K562 (cell line): ENCODE data around the gene GALE. TPM values are rescaled to one million over a fixed set of nuclear protein-coding genes. Genes with fewer than 3 reads are reported as not detected.

Experiments used
- ATAC-seq: fragments of 200-7000 bp; cut with Tn5 transposase; 3 replicates; pipeline ENCODE4 v1.9.1; 2020; ENCODE audit warnings: moderate library complexity
- BruUV-seq: library from RNA; stranded (reverse); fragments of 400-500 nt; replicated peaks from 2 replicates; lab custom pipeline; 2021; lab: Mats Ljungman, UMichigan
- CTCF ChIA-PET: fragments of 300-600 bp; formaldehyde crosslinking; extraction: SDS; loops from one replicate; lab custom pipeline; 2021; ENCODE audit warnings: low intra/inter-chr PET ratio; lab: Yijun Ruan, JAX
- POLR2A ChIA-PET: fragments of 300-600, 350-650 bp; sonication (Branson Sonifier 250); formaldehyde crosslinking; extraction: SDS; loops from one replicate; lab custom pipeline; 2021; ENCODE audit warnings: antibody characterized with exemption, inconsistent platforms; lab: Yijun Ruan, JAX
- DNase-seq, 4 experiments: peaks; one replicate each; pipeline versions ENCODE4 v3.0.0 to v3.0.0-alpha.2; 2011 to 2018; ENCODE audit warnings: low spot score in 3 of 4, mixed read lengths in 3 of 4; ENCODE audit errors: extremely low read depth in 1 of 4
- FAIRE-seq: peaks from 2 replicates; lab custom pipeline; 2011; peaks lifted over from hg19 to GRCh38; lab: Jason Lieb, UNC
- H2AFZ ChIP-seq: 2 replicates; pipeline ENCODE4 v1.6.0; 2011; ENCODE audit warnings: low read depth, low read length, control low read depth, inconsistent platforms
- H3K27ac ChIP-seq: fragments of 200-600 bp; 3 replicates; pipeline ENCODE4 v1.8.0; 2011; ENCODE audit warnings: low read depth, mild to moderate bottlenecking, control low read depth, inconsistent platforms, low read length, moderate library complexity, mixed read lengths; ENCODE audit errors: extremely low read depth
- H3K27me3 ChIP-seq, 2 experiments: fragments of 300-600 bp in 1 of 2; 2 replicates in 1 of 2; 3 replicates in 1 of 2; pipeline versions ENCODE4 v1.6.0 to v1.8.0; 2011; ENCODE audit warnings: inconsistent platforms in 2 of 2, low read length in 2 of 2, mild to moderate bottlenecking in 1 of 2, mixed read lengths in 1 of 2, moderate library complexity in 1 of 2; ENCODE audit not compliant: control insufficient read depth in 2 of 2, insufficient read depth in 2 of 2
- H3K36me3 ChIP-seq: fragments of 300-600 bp; 3 replicates; pipeline ENCODE4 v1.8.0; 2011; ENCODE audit warnings: mild to moderate bottlenecking, low read length, inconsistent platforms; ENCODE audit not compliant: control insufficient read depth, insufficient read depth
- H3K4me1 ChIP-seq, 2 experiments: fragments of 200-600 bp in 1 of 2; replicated peaks in 1 of 2; 2 replicates in 1 of 2; 3 replicates in 1 of 2; pipeline versions ENCODE4 v1.5.1 to v1.8.0; 2011; ENCODE audit warnings: inconsistent platforms in 2 of 2, low read length in 2 of 2, mild to moderate bottlenecking in 1 of 2, mixed read lengths in 1 of 2, moderate library complexity in 1 of 2; ENCODE audit not compliant: control insufficient read depth in 2 of 2, insufficient read depth in 2 of 2
- H3K4me2 ChIP-seq: 2 replicates; pipeline ENCODE4 v1.6.1; 2011; ENCODE audit warnings: low read length, control low read depth, inconsistent platforms, mixed read lengths; ENCODE audit not compliant: insufficient read depth
- H3K4me3 ChIP-seq: fragments of 200-600 bp; sonication (generic), shearing (Covaris generic); 2 replicates; pipeline ENCODE4 v1.5.1; 2016; ENCODE audit warnings: control low read depth, inconsistent platforms
- H3K79me2 ChIP-seq: fragments of 200-600 bp; 3 replicates; pipeline ENCODE4 v1.8.0; 2011; ENCODE audit warnings: low read length, inconsistent platforms; ENCODE audit not compliant: control insufficient read depth, insufficient read depth
- H3K9ac ChIP-seq, 2 experiments: 2 replicates each; pipeline versions ENCODE4 v1.6.0 to v1.6.1; 2011; ENCODE audit warnings: low read depth in 2 of 2, low read length in 2 of 2, control low read depth in 1 of 2, inconsistent platforms in 1 of 2, mild to moderate bottlenecking in 1 of 2, mixed read lengths in 1 of 2; ENCODE audit not compliant: insufficient read depth in 1 of 2
- H3K9me1 ChIP-seq: one replicate; pipeline ENCODE4 v1.6.0; 2011; ENCODE audit warnings: inconsistent platforms, mild to moderate bottlenecking, low read length, moderate library complexity; ENCODE audit not compliant: control insufficient read depth, insufficient read depth
- H3K9me3 ChIP-seq: replicated peaks from 2 replicates; pipeline ENCODE4 v1.5.1; 2011; ENCODE audit warnings: low read depth, low read length, inconsistent platforms; ENCODE audit not compliant: control insufficient read depth, insufficient read depth
- H4K20me1 ChIP-seq: replicated peaks from 2 replicates; pipeline ENCODE4 v1.6.1; 2011; ENCODE audit warnings: low read length, inconsistent platforms, mixed read lengths; ENCODE audit not compliant: control insufficient read depth, insufficient read depth
- BHLHE40 ChIP-seq: IDR thresholded peaks from 2 replicates; pipeline ENCODE4 v1.6.1; 2011; ENCODE audit warnings: low read length, improper control_type of control experiment
- CBX5 ChIP-seq: IDR thresholded peaks from 2 replicates; pipeline ENCODE4 v1.6.1; 2014; ENCODE audit warnings: low read depth, borderline replicate concordance
- CHD1 ChIP-seq: fragments of 200-600 bp; sonication (generic); IDR thresholded peaks from one replicate; pipeline ENCODE4 v1.6.1; 2012; ENCODE audit warnings: mild to moderate bottlenecking, moderate library complexity, low read length, inconsistent platforms
- DEAF1 ChIP-seq: fragments of 450-650 bp; formaldehyde crosslinking; IDR thresholded peaks from 2 replicates; pipeline ENCODE4 v1.4.0; 2020; ENCODE audit warnings: mild to moderate bottlenecking, moderate library complexity
- HDAC1 ChIP-seq, 2 experiments: fragments of 450-650 bp; IDR thresholded peaks; 2 replicates each; pipeline ENCODE4 v1.6.1; 2016 to 2017; ENCODE audit warnings: inconsistent platforms in 1 of 2, mild to moderate bottlenecking in 1 of 2, moderate library complexity in 1 of 2
- MCM3 ChIP-seq: fragments of 450-650 bp; IDR thresholded peaks from 2 replicates; pipeline ENCODE4 v1.6.1; 2016
- MYNN ChIP-seq, 2 experiments: sonication (generic); formaldehyde crosslinking in 1 of 2; IDR thresholded peaks; 2 replicates each; pipeline versions ENCODE4 v1.5.0 to v1.6.1; 2016 to 2020; ENCODE audit warnings: antibody characterized with exemption in 1 of 2, missing genetic modification reagents in 1 of 2
- NEUROD1 ChIP-seq: fragments of 150-350 bp; IDR thresholded peaks from 2 replicates; pipeline ENCODE4 v1.6.1; 2014; ENCODE audit warnings: borderline replicate concordance, low read length, low read depth; ENCODE audit not compliant: partially characterized antibody
- NR2C1 ChIP-seq, 2 experiments: fragments of 450-650 bp; IDR thresholded peaks; 2 replicates each; pipeline ENCODE4 v1.6.1; 2017; ENCODE audit warnings: mild to moderate bottlenecking in 2 of 2, antibody characterized with exemption in 1 of 2, inconsistent platforms in 1 of 2, missing compliant biosample characterization in 1 of 2, missing genetic modification characterization in 1 of 2
- POLR2B ChIP-seq: fragments of 450-650 bp; IDR thresholded peaks from 2 replicates; pipeline ENCODE4 v1.6.1; 2018; ENCODE audit warnings: low read depth; ENCODE audit not compliant: partially characterized antibody
- ZBTB33 ChIP-seq: sonication (generic); formaldehyde crosslinking; IDR thresholded peaks from 2 replicates; pipeline ENCODE4 v1.8.1; 2023; ENCODE audit warnings: mild to moderate bottlenecking, missing genetic modification reagents
- ZKSCAN3 ChIP-seq: fragments of 250-450 bp; sonication (Bioruptor Pico); IDR thresholded peaks from 2 replicates; pipeline ENCODE4 v1.4.0; 2020
- ZNF280B ChIP-seq: fragments of 250-450 bp; sonication (Bioruptor Pico); IDR thresholded peaks from 2 replicates; pipeline ENCODE4 v1.5.1; 2021; ENCODE audit warnings: mild to moderate bottlenecking
- ZNF699 ChIP-seq: fragments of 250-450 bp; sonication (Bioruptor Pico); IDR thresholded peaks from 2 replicates; pipeline ENCODE4 v1.8.0; 2021; ENCODE audit warnings: mild to moderate bottlenecking, moderate library complexity; ENCODE audit not compliant: insufficient replicate concordance
- ZNF76 ChIP-seq: fragments of 250-450 bp; sonication (Bioruptor Pico); IDR thresholded peaks from 2 replicates; pipeline ENCODE4 v1.4.0; 2020; ENCODE audit warnings: mild to moderate bottlenecking, moderate library complexity, borderline replicate concordance
- WGBS: fragments of 100-300 bp; shearing (Covaris generic); methylation state at CpG from one replicate; pipeline ENCODE4 v1.1.6; 2016; ENCODE audit warnings: low coverage, mixed read lengths; ENCODE audit not compliant: insufficient coverage; ENCODE audit errors: missing lambda C conversion rate; 5-methylcytosine and 5-hydroxymethylcytosine counted together
- in situ Hi-C: fragments of 300-500 bp; cut with MboI; formaldehyde crosslinking; loops from 4 replicates; pipeline ENCODE4 v1.15.0; 2018; ENCODE audit warnings: inconsistent platforms, mixed read lengths
- intact Hi-C: fragments of 100-400 bp; cut with micrococcal nuclease; formaldehyde crosslinking; loops from 2 replicates; pipeline ENCODE4 v1.14.2; 2022
- polyA plus RNA-seq, 8 experiments: library from polyadenylated mRNA; depleted of rRNA in 4 of 8; stranded (reverse) in 5 of 8; unstranded in 3 of 8; fragments of >200 nt; fragmentation: Nextera tagmentation in 2 of 8; fragmentation: Illumina TruSeq in 1 of 8; extraction: Ambion mirVana in 2 of 8; extraction: Trizol in 1 of 8; gene quantifications; 2 replicates each; pipeline versions ENCODE4 v1.2.1 to v1.2.3, GENCODE V29; 2011 to 2014; ENCODE audit warnings: inconsistent platforms in 1 of 8, missing spikeins in 1 of 8
- total RNA-seq, 7 experiments: library from RNA; depleted of rRNA in 6 of 7; stranded (reverse); fragments of >200 nt in 6 of 7; fragmentation: Illumina TruSeq in 2 of 7; extraction: Trizol in 2 of 7; gene quantifications; 2 replicates each; pipeline versions ENCODE4 v1.2.1 to v1.2.3, GENCODE V29; 2011 to 2021; ENCODE audit warnings: low replicate concordance in 1 of 7

GALE gene
- total and polyA plus RNA-seq, 9 of the 15 experiments (the other 6 are each of a cell fraction or from before 2014, with no cell fraction given) = 8.4 to 139 (median 88.3) TPM

- TF ChIP-seq POLR2B = no peak
- TF ChIP-seq NR2C1 (IDR thresholded peaks at IDR 0.05) = no peak
- TF ChIP-seq NR2C1 (tag; IDR thresholded peaks at IDR 0.05) = no peak
- no peak for TF ChIP-seq ZNF699 (CRISPR knock-in tag)
- TF ChIP-seq ZNF76 = no peak
- TF ChIP-seq, all 486 proteins: peak for 0
These were observed 13.5 kb upstream of the GALE start (continued) for GRCh38 chr1:23814016-23814415.

GRCh38 chr1:23810818-23811540, 10.4 kb upstream of the GALE start:
- Histone ChIP-seq H2AFZ (no peak overlapping the region), H3K9me1 (no peaks in the 10 kb centered on the region), H3K4me3 (no peak overlapping the region), H3K36me3 (peaks cover 11% of the 10 kb centered on the region; the same call in 2 of the 3 replicates), H3K27ac (no peak overlapping the region), H4K20me1 (no peaks in the 10 kb centered on the region), H3K9me3 (no peaks in the 10 kb centered on the region), H3K4me2 (no peak overlapping the region; the same call in 1 of the 2 replicates), H3K9ac (peak overlapping the region in 1 of 2 experiments; percentile 18; a peak in 1 of 4 replicates), H3K4me1 (peaks cover 5 to 18% of the 10 kb centered on the region in 2 experiments; a peak in 4 of 5 replicates), H3K79me2 (no peaks in the 10 kb centered on the region), H3K27me3 (no peaks in the 10 kb centered on the region)
- ChIA-PET CTCF (interaction anchor here (0.8 to 2.7 kb wide), 6 partner anchors 41 to 105 kb away, joined by 3 to 22 read pairs (median 4); partner anchors contain the start of gene FUCA1), POLR2A (interaction anchor here (0.9 to 2.5 kb wide), 7 partner anchors 9 to 149 kb away, joined by 4 to 14 read pairs (median 6); partner anchors contain the start of genes HMGCL, LYPLA2 and PNRC2)
- ATAC-seq (peak; percentile 90), DNase-seq (peak; percentile 74 to 83 (median 78)), FAIRE-seq (peak; percentile 89)
- in situ Hi-C loops (no loop called here), intact Hi-C loops (loop anchor here (1.0 kb wide), 1 partner anchor 105 kb away; no protein-coding TSS in a partner anchor)
- BruUV-seq = no TSS peak
- WGBS = 26% methylated on average over 3 of the region's 3 CpGs
- TF ChIP-seq NEUROD1 = no peak
- TF ChIP-seq DEAF1 (CRISPR knock-in tag) = peak; percentile 64
- peak in 1 of 2 experiments; percentile 59; a peak in 1 of 4 replicates for TF ChIP-seq HDAC1 (IDR thresholded peaks at IDR 0.05)
- TF ChIP-seq CBX5 = no peak
- peak; percentile 67 for TF ChIP-seq BHLHE40
- TF ChIP-seq ZKSCAN3 (CRISPR knock-in tag) = no peak
- TF ChIP-seq MCM3 = no peak
- TF ChIP-seq ZNF280B (CRISPR knock-in tag) = no peak
- TF ChIP-seq ZBTB33 (CRISPR knock-in tag) = peak; percentile 65
- 0 out of 2 replicates have a peak, but pooled peaks have one; percentile 36 for TF ChIP-seq MYNN (IDR thresholded peaks at IDR 0.05)
- no peak for TF ChIP-seq MYNN (CRISPR knock-in tag; IDR thresholded peaks at IDR 0.05)
- TF ChIP-seq CHD1 = no peak
